Natural killer cell (primary cell): ENCODE data around the gene TMC1. TPM values are rescaled to one million over a fixed set of nuclear protein-coding genes. Genes with fewer than 3 reads are reported as not detected.

Experiments
- ATAC-seq, 3 donors: fragments of 150-1000 bp in 2 of 3; fragments of 200-7000 bp in 1 of 3; cut with Tn5 transposase; 1 replicate in 1 of 3; 2 replicates in 2 of 3; pipeline ENCODE4 v1.10.0; 2021; ENCODE audit warnings: mild to moderate bottlenecking in 2 of 3, moderate library complexity in 2 of 3
- DNase-seq, 2 donors: peaks; one replicate each; pipeline versions ENCODE4 v3.0.0 to v3.0.0-alpha.2; 2013 to 2021; ENCODE audit warnings: mixed read lengths in 1 of 2
- H3K27ac ChIP-seq: one replicate; pipeline ENCODE4 v1.5.1; 2013; ENCODE audit warnings: mild to moderate bottlenecking, low read length
- H3K27me3 ChIP-seq: one replicate; pipeline ENCODE4 v1.6.1; 2013; ENCODE audit warnings: low read length; ENCODE audit not compliant: control insufficient read depth, insufficient read depth
- H3K36me3 ChIP-seq: one replicate; pipeline ENCODE4 v1.6.1; 2013; ENCODE audit warnings: low read length; ENCODE audit not compliant: control insufficient read depth, insufficient read depth
- H3K4me1 ChIP-seq: one replicate; pipeline ENCODE4 v1.6.1; 2013; ENCODE audit warnings: low read length; ENCODE audit not compliant: control insufficient read depth, insufficient read depth
- H3K4me3 ChIP-seq: one replicate; pipeline ENCODE4 v1.5.1; 2013; ENCODE audit warnings: low read length
- H3K9me3 ChIP-seq: one replicate; pipeline ENCODE4 v1.6.1; 2013; ENCODE audit warnings: low read length; ENCODE audit not compliant: control insufficient read depth, insufficient read depth
- H3K27ac Mint-ChIP-seq, 2 donors: one replicate each; pipeline ENCODE4 v1.8.0; 2022; ENCODE audit warnings: mild to moderate bottlenecking in 2 of 2, mixed read lengths in 2 of 2, moderate library complexity in 1 of 2
- H3K27me3 Mint-ChIP-seq, 2 donors: one replicate each; pipeline ENCODE4 v1.8.0; 2022; ENCODE audit warnings: low read depth in 2 of 2, mixed read lengths in 2 of 2
- H3K36me3 Mint-ChIP-seq: one replicate; pipeline ENCODE4 v1.8.0; 2022; ENCODE audit warnings: mixed read lengths
- H3K4me1 Mint-ChIP-seq, 2 donors: one replicate each; pipeline ENCODE4 v1.8.0; 2022; ENCODE audit warnings: mixed read lengths in 2 of 2
- H3K4me3 Mint-ChIP-seq: one replicate; pipeline ENCODE4 v1.8.0; 2022; ENCODE audit warnings: mild to moderate bottlenecking, moderate library complexity, mixed read lengths
- H3K9me3 Mint-ChIP-seq, 2 donors: one replicate each; pipeline ENCODE4 v1.8.0; 2022; ENCODE audit warnings: mixed read lengths in 2 of 2
- WGBS: methylation state at CpG from one replicate; pipeline ENCODE4 v1.1.7; 2013; ENCODE audit warnings: missing lambda C conversion rate; ENCODE audit not compliant: insufficient coverage; 5-methylcytosine and 5-hydroxymethylcytosine counted together
- intact Hi-C: fragments of 100-400 bp; cut with micrococcal nuclease; formaldehyde crosslinking; loops from one replicate; pipeline ENCODE4 v1.14.2; 2022
- total RNA-seq, 4 donors: library from RNA; stranded (reverse); fragments of 120-200 nt in 1 of 4; gene quantifications; one replicate each; pipeline versions ENCODE4 v1.2.3 to v1.2.4, GENCODE V29; 2013 to 2022
- TF ChIP-seq, protein P1 (sequence below): fragments of 200-600 bp; IDR thresholded peaks from one replicate; pipeline ENCODE4 v1.8.0; 2022; ENCODE audit warnings: antibody characterized with exemption

Gene TMC1
- total RNA-seq, 3 donors from 2014 or later (not counting 1 experiment from before 2014, with no cell fraction given), result not detected

DNA sequence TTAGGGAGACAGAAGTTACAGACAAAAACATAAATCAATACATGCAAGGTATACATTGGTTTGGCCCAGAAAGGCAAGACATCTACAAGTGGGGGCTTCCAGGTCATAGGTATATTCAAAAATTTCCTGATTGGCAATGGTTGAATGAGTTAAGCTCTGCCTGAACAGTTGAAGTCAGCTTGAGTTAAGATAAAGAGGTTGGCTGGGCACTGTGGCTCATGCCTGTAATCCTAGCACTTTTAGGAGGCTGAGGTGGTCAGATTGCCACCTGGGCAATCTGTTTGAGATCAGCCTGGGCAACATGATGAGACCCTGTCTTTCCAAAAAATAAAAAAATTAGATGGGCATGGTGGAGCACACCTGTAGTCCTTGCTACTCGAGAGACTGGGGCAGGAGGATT is 16.3 kb downstream of the TMC1 start:
- H3K4me3 ChIP-seq, result no peak overlapping the region
- no peaks in the 10 kb centered on the region for H3K36me3 ChIP-seq
- ATAC-seq (no peak), DNase-seq (no peak)
- no peaks in the 10 kb centered on the region for H3K9me3 Mint-ChIP-seq
- no peak overlapping the region for H3K27ac ChIP-seq
- H3K27me3 ChIP-seq, result no peaks in the 10 kb centered on the region
- H3K4me1 ChIP-seq, result no peaks in the 10 kb centered on the region
- no peaks in the 10 kb centered on the region for H3K4me1 Mint-ChIP-seq
- H3K27ac Mint-ChIP-seq, result no peak overlapping the region
- 86% methylated on average over 1 of the region's 1 CpG for WGBS
- TF ChIP-seq, protein P1, sequence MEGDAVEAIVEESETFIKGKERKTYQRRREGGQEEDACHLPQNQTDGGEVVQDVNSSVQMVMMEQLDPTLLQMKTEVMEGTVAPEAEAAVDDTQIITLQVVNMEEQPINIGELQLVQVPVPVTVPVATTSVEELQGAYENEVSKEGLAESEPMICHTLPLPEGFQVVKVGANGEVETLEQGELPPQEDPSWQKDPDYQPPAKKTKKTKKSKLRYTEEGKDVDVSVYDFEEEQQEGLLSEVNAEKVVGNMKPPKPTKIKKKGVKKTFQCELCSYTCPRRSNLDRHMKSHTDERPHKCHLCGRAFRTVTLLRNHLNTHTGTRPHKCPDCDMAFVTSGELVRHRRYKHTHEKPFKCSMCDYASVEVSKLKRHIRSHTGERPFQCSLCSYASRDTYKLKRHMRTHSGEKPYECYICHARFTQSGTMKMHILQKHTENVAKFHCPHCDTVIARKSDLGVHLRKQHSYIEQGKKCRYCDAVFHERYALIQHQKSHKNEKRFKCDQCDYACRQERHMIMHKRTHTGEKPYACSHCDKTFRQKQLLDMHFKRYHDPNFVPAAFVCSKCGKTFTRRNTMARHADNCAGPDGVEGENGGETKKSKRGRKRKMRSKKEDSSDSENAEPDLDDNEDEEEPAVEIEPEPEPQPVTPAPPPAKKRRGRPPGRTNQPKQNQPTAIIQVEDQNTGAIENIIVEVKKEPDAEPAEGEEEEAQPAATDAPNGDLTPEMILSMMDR, result no peak
- no peak overlapping the region for H3K4me3 Mint-ChIP-seq
- peaks cover 5 to 7% of the 10 kb centered on the region in 2 donors for H3K27me3 Mint-ChIP-seq
- no peaks in the 10 kb centered on the region for H3K36me3 Mint-ChIP-seq
- no peaks in the 10 kb centered on the region for H3K9me3 ChIP-seq
- intact Hi-C loops, result no loop called here

DNA sequence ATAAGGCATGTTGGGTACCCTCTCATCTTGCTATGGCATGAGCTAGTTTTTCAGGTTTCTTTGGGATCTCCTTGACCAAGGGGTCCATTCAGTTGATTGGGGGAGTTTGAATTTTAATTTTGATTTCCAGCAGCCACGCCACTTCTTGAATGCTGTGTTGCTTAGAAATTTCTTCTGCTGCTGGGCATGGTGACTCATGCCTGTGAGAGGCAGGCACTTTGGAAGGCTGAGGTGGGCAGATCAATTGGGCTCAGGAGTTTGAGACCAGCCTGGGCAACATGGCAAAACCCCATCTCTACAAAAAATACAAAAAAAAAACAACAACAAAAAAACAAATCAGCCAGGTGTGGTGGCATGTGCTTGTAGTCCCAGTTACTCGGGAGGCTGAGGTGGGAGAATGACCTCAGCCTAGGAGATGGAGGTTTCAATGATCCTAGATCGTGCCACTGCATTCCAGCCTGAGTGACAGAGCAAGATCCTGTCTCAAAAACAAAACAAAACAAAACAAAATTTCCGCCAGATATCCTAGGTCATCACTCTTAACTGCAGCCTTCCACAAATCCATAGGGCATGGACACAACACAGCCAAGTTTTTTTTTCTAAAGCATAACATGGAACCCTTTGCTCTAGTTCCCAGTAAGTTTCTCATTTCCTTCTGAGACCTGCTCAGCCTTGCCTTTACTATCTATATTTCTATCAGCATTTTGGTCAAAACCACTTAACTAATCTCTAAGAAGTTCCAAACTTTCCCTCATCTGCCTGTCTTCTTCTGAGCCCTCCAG is 17.7 kb downstream of the TMC1 start:
- Mint-ChIP-seq H3K9me3 (no peaks in the 10 kb centered on the region), H3K27me3 (peaks cover 5 to 7% of the 10 kb centered on the region in 2 donors), H3K4me3 (no peak overlapping the region), H3K36me3 (no peaks in the 10 kb centered on the region), H3K4me1 (no peaks in the 10 kb centered on the region), H3K27ac (no peak overlapping the region)
- Histone ChIP-seq H3K4me3 (no peak overlapping the region), H3K36me3 (no peaks in the 10 kb centered on the region), H3K27ac (no peak overlapping the region), H3K9me3 (no peaks in the 10 kb centered on the region), H3K27me3 (no peaks in the 10 kb centered on the region), H3K4me1 (no peaks in the 10 kb centered on the region)
- ATAC-seq, result no peak
- TF ChIP-seq, protein P1, result no peak
- WGBS, result 85% methylated on average over 4 of the region's 4 CpGs
- DNase-seq, result no peak
- intact Hi-C loops, result no loop called here

DNA sequence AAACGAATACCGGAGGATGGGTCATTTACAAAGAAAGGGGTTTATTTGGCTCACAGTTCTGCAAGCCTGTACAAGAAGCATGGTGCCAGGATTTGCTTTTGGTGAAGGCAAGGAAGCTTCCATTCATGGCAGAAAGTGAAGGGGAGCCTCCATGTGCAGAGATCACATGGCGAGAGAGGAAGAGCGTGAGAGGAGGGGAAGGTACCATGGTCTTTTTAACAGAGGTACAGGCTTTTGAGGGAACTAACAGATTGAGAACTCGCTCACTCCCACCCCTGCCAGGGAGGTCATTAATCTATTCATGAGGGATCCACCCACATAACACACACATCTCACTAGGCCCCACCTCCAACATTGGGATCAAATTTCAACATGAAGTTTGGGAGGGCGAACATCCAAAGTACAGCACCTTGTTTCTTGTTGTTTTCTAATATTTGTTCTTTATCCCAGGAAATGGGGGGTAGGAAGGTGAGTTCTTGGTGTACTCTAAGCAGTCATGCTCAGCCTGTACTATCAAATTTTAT is 18.5 kb downstream of the TMC1 start:
- Histone ChIP-seq H3K27ac (no peak overlapping the region), H3K9me3 (no peaks in the 10 kb centered on the region), H3K36me3 (no peaks in the 10 kb centered on the region), H3K27me3 (no peaks in the 10 kb centered on the region), H3K4me1 (no peaks in the 10 kb centered on the region), H3K4me3 (no peak overlapping the region)
- Mint-ChIP-seq H3K27ac (no peak overlapping the region), H3K36me3 (no peaks in the 10 kb centered on the region), H3K9me3 (no peaks in the 10 kb centered on the region), H3K4me1 (no peaks in the 10 kb centered on the region), H3K4me3 (no peak overlapping the region), H3K27me3 (peaks cover 5 to 7% of the 10 kb centered on the region in 2 donors)
- intact Hi-C loops, result no loop called here
- WGBS, result 94% methylated on average over 6 of the region's 6 CpGs
- TF ChIP-seq, protein P1, result no peak
- no peak for ATAC-seq
- no peak for DNase-seq
